CD4-positive, alpha-beta T cell (primary cell): ENCODE results near the gene PLEKHG1. TPM values are rescaled to one million over a fixed set of nuclear protein-coding genes. Genes with fewer than 3 reads are reported as not detected.

Source experiments
- ATAC-seq: fragments of 200-7000 bp; cut with Tn5 transposase; one replicate; pipeline ENCODE4 v1.10.0; 2022; ENCODE audit warnings: mild to moderate bottlenecking; ENCODE audit not compliant: poor library complexity
- CTCF ChIA-PET: fragments of 350-600 bp; sonication (Branson Sonifier 250); formaldehyde crosslinking; loops from one replicate; lab custom pipeline; 2021; ENCODE audit warnings: antibody characterized with exemption, inconsistent platforms; lab: Charles Lee
- POLR2A ChIA-PET: fragments of 350-600 bp; sonication (Branson Sonifier 250); formaldehyde crosslinking; loops from one replicate; lab custom pipeline; 2021; ENCODE audit warnings: antibody characterized with exemption, inconsistent platforms; lab: Charles Lee
- DNase-seq, 14 experiments: peaks; one replicate each; pipeline ENCODE4 v3.0.0-alpha.2; 2013 to 2020; ENCODE audit warnings: mixed read lengths in 2 of 14
- H3K27ac ChIP-seq, 2 donors: one replicate each; pipeline versions ENCODE4 v1.5.1 to v1.7.0; 2013; ENCODE audit warnings: low read length in 2 of 2, low read depth in 1 of 2, mild to moderate bottlenecking in 1 of 2
- H3K27me3 ChIP-seq, 2 experiments: 1 replicate in 1 of 2; 2 replicates in 1 of 2; pipeline versions ENCODE4 v1.6.1 to v1.7.0; 2013; ENCODE audit warnings: low read length in 2 of 2, control low read depth in 1 of 2, mild to moderate bottlenecking in 1 of 2, moderate library complexity in 1 of 2; ENCODE audit not compliant: insufficient read depth in 2 of 2, control insufficient read depth in 1 of 2
- H3K36me3 ChIP-seq: one replicate; pipeline ENCODE4 v1.6.1; 2013; ENCODE audit warnings: low read length, control low read depth; ENCODE audit not compliant: insufficient read depth
- H3K4me1 ChIP-seq: one replicate; pipeline ENCODE4 v1.6.1; 2013; ENCODE audit warnings: low read length, control low read depth; ENCODE audit not compliant: insufficient read depth
- H3K4me3 ChIP-seq: one replicate; pipeline ENCODE4 v1.5.1; 2013; ENCODE audit warnings: mild to moderate bottlenecking, low read length, moderate library complexity
- H3K9me3 ChIP-seq, 2 experiments: 1 replicate in 1 of 2; 2 replicates in 1 of 2; pipeline versions ENCODE4 v1.6.1 to v1.7.0; 2013; ENCODE audit warnings: low read length in 2 of 2, mild to moderate bottlenecking in 2 of 2, control low read depth in 1 of 2, moderate library complexity in 1 of 2; ENCODE audit not compliant: control insufficient read depth in 1 of 2, insufficient read depth in 1 of 2
- H3K27ac Mint-ChIP-seq: one replicate; pipeline ENCODE4 v1.8.0; 2020; ENCODE audit warnings: mixed read lengths
- H3K27me3 Mint-ChIP-seq: one replicate; pipeline ENCODE4 v1.8.0; 2021; ENCODE audit warnings: mixed read lengths
- H3K36me3 Mint-ChIP-seq: one replicate; pipeline ENCODE4 v1.8.0; 2021; ENCODE audit warnings: low read depth, mixed read lengths
- H3K4me1 Mint-ChIP-seq: one replicate; pipeline ENCODE4 v1.8.0; 2021; ENCODE audit warnings: low read depth, mixed read lengths
- H3K4me3 Mint-ChIP-seq: one replicate; pipeline ENCODE4 v1.8.0; 2020; ENCODE audit warnings: mild to moderate bottlenecking, mixed read lengths
- H3K9me3 Mint-ChIP-seq: one replicate; pipeline ENCODE4 v1.8.0; 2020; ENCODE audit warnings: mixed read lengths
- intact Hi-C, 2 experiments: fragments of 100-400 bp; cut with DNase I in 1 of 2; cut with micrococcal nuclease in 1 of 2; formaldehyde crosslinking; loops; one replicate each; pipeline versions ENCODE4 v1.15.1 to v1.9.0; 2023 to 2025; cut with DNase I, micrococcal nuclease
- total RNA-seq, 174 experiments: library from RNA in 2 of 174; stranded (reverse) in 2 of 174; gene quantifications; one replicate each; pipeline ENCODE4 v1.2.3 and lab custom pipeline; 2021 to 2026
- TF ChIP-seq, protein P1 (sequence below): fragments of 200-600 bp; IDR thresholded peaks from one replicate; pipeline ENCODE4 v1.8.0; 2022; ENCODE audit warnings: antibody characterized with exemption, mild to moderate bottlenecking

Gene PLEKHG1
- total RNA-seq, 2 experiments from 2014 or later: 1.5 to 1.8 TPM

DNA sequence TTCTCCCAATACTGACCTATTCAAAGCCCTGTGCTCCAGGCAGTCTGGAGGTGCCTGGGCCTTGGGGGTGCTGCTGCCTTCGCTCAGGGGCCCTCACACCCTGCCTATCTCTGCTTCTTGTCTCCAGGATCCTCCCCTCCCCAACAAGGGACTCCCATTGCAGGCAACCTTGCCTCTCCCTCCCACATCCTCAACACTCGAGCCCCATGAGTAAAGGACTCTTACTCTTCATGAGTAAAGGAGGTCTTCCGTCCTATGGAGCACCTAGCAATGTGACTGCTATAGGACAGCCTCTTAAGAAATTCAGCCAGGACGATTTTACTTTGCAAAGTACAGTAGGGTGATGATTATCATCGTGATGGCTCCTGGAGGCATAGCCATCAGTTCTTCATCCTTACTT is 24.5 kb downstream of the PLEKHG1 start:
- ATAC-seq (no peak), DNase-seq (no peak)
- H3K4me1 ChIP-seq: peaks cover 13% of the 10 kb centered on the region
- no peaks in the 10 kb centered on the region for H3K36me3 Mint-ChIP-seq
- no peaks in the 10 kb centered on the region for H3K9me3 ChIP-seq
- CTCF ChIA-PET: no interaction called here
- H3K4me1 Mint-ChIP-seq: peaks cover 16% of the 10 kb centered on the region
- H3K27me3 ChIP-seq: no peaks in the 10 kb centered on the region
- no peak overlapping the region for H3K4me3 ChIP-seq
- H3K27ac Mint-ChIP-seq: no peak overlapping the region
- H3K36me3 ChIP-seq: no peaks in the 10 kb centered on the region
- POLR2A ChIA-PET: no interaction called here
- no peak overlapping the region for H3K4me3 Mint-ChIP-seq
- H3K9me3 Mint-ChIP-seq: no peaks in the 10 kb centered on the region
- intact Hi-C loops: no loop called here
- H3K27ac ChIP-seq: no peak overlapping the region
- H3K27me3 Mint-ChIP-seq: no peaks in the 10 kb centered on the region
- TF ChIP-seq, protein P1, sequence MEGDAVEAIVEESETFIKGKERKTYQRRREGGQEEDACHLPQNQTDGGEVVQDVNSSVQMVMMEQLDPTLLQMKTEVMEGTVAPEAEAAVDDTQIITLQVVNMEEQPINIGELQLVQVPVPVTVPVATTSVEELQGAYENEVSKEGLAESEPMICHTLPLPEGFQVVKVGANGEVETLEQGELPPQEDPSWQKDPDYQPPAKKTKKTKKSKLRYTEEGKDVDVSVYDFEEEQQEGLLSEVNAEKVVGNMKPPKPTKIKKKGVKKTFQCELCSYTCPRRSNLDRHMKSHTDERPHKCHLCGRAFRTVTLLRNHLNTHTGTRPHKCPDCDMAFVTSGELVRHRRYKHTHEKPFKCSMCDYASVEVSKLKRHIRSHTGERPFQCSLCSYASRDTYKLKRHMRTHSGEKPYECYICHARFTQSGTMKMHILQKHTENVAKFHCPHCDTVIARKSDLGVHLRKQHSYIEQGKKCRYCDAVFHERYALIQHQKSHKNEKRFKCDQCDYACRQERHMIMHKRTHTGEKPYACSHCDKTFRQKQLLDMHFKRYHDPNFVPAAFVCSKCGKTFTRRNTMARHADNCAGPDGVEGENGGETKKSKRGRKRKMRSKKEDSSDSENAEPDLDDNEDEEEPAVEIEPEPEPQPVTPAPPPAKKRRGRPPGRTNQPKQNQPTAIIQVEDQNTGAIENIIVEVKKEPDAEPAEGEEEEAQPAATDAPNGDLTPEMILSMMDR: no peak

DNA sequence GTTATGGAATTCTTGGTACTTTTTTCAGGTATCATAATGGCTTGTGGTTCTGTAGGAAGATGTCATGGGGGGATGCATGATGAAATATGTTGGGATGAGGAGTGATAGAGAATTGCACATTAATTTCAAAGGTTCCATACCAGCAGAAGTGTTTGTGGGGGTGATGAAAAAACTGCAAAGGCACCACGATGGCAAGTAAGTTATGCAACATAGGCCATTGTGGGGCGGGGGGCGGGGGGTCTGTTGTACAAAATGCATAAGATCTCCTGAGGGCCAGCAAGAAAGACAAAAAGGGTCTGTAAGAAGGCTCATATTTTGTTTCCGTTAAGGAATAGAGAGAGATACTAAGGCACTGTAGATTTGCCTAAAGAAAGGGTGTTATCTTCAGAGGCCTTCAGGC is 26.2 kb downstream of the PLEKHG1 start:
- TF ChIP-seq, protein P1: no peak
- no peaks in the 10 kb centered on the region for H3K27me3 Mint-ChIP-seq
- H3K4me3 Mint-ChIP-seq: no peak overlapping the region
- Histone ChIP-seq H3K9me3 (no peaks in the 10 kb centered on the region), H3K27ac (no peak overlapping the region), H3K4me1 (peaks cover 13% of the 10 kb centered on the region), H3K36me3 (no peaks in the 10 kb centered on the region), H3K27me3 (no peaks in the 10 kb centered on the region), H3K4me3 (no peak overlapping the region)
- intact Hi-C loops: no loop called here
- POLR2A ChIA-PET: no interaction called here
- no peaks in the 10 kb centered on the region for H3K36me3 Mint-ChIP-seq
- ATAC-seq: no peak
- H3K27ac Mint-ChIP-seq: no peak overlapping the region
- H3K4me1 Mint-ChIP-seq: peaks cover 16% of the 10 kb centered on the region
- no peak for DNase-seq
- no peaks in the 10 kb centered on the region for H3K9me3 Mint-ChIP-seq
- CTCF ChIA-PET: no interaction called here

DNA sequence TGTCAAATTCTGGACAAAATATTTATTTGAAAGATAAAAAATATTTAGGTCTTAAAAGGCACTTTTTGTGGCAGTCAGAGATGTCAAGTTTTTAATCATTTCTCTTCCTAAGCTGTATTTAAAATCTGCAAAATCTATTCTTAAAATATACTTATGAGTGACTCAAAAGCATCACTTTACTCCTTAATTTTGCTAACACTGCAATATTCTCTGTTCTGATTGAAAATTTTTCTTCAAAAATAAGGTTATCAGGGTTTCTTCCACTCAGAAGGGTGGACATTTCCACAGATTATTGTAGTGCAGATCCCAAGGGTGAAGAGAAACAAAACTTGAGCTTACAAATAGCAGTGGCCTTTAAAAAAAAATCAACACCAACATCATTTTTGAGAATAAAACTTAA is 27.5 kb downstream of the PLEKHG1 start:
- no peak overlapping the region for H3K27ac Mint-ChIP-seq
- H3K36me3 Mint-ChIP-seq: no peaks in the 10 kb centered on the region
- H3K4me1 Mint-ChIP-seq: peaks cover 28% of the 10 kb centered on the region
- no peak overlapping the region for H3K4me3 Mint-ChIP-seq
- no peaks in the 10 kb centered on the region for H3K9me3 Mint-ChIP-seq
- DNase-seq (no peak), ATAC-seq (no peak)
- Histone ChIP-seq H3K36me3 (no peaks in the 10 kb centered on the region), H3K9me3 (no peaks in the 10 kb centered on the region), H3K4me3 (no peak overlapping the region), H3K27me3 (no peaks in the 10 kb centered on the region), H3K27ac (no peak overlapping the region), H3K4me1 (peaks cover 24% of the 10 kb centered on the region)
- POLR2A ChIA-PET: no interaction called here
- CTCF ChIA-PET: interaction anchor here (1.0 kb wide), 1 partner anchor 9 kb away, joined by 3 read pairs; no protein-coding TSS in a partner anchor
- H3K27me3 Mint-ChIP-seq: no peaks in the 10 kb centered on the region
- intact Hi-C loops: no loop called here
- TF ChIP-seq, protein P1: no peak
